B cell (primary cell): ENCODE data around the gene KCNIP1. TPM values are rescaled to one million over a fixed set of nuclear protein-coding genes. Genes with fewer than 3 reads are reported as not detected.

Experiments
- ATAC-seq: fragments of 200-7000 bp; cut with Tn5 transposase; one replicate; pipeline ENCODE4 v1.10.0; 2021; ENCODE audit warnings: low read depth, mild to moderate bottlenecking, moderate number of reproducible peaks, moderate library complexity
- CTCF ChIA-PET: fragments of 350-600 bp; sonication (Branson Sonifier 250); formaldehyde crosslinking; loops from one replicate; lab custom pipeline; 2021; ENCODE audit warnings: antibody characterized with exemption, inconsistent platforms; lab: Charles Lee
- POLR2A ChIA-PET: fragments of 350-600 bp; sonication (Branson Sonifier 250); formaldehyde crosslinking; loops from one replicate; lab custom pipeline; 2021; ENCODE audit warnings: antibody characterized with exemption; lab: Charles Lee
- DNase-seq: peaks from one replicate; pipeline ENCODE4 v3.0.0; 2013
- H2AFZ ChIP-seq: 2 replicates; pipeline ENCODE4 v1.6.1; 2012; ENCODE audit warnings: mild to moderate bottlenecking, low read depth, low read length; ENCODE audit not compliant: insufficient read depth, poor library complexity, severe bottlenecking
- H3K27ac ChIP-seq, 2 donors: 1 replicate in 1 of 2; 2 replicates in 1 of 2; pipeline ENCODE4 v1.5.1; 2012 to 2013; ENCODE audit warnings: low read length in 2 of 2, mild to moderate bottlenecking in 2 of 2, moderate library complexity in 1 of 2
- H3K27me3 ChIP-seq, 4 experiments: fragments of 200-600 bp in 1 of 4; sonication (generic) in 1 of 4; replicated peaks in 1 of 4; 1 replicate in 2 of 4; 2 replicates in 2 of 4; pipeline versions ENCODE4 v1.6.1 to v1.7.0; 2013 to 2016; ENCODE audit warnings: low read length in 3 of 4, mild to moderate bottlenecking in 2 of 4, mixed read lengths in 1 of 4, moderate library complexity in 1 of 4; ENCODE audit not compliant: insufficient read depth in 4 of 4, control insufficient read depth in 3 of 4; ENCODE audit errors: control extremely low read depth in 1 of 4
- H3K36me3 ChIP-seq, 2 experiments: replicated peaks in 1 of 2; 1 replicate in 1 of 2; 2 replicates in 1 of 2; pipeline versions ENCODE4 v1.6.1 to v1.7.1; 2013; ENCODE audit warnings: low read length in 1 of 2; ENCODE audit not compliant: insufficient read depth in 2 of 2, control insufficient read depth in 1 of 2; ENCODE audit errors: control extremely low read depth in 1 of 2, extremely low read depth in 1 of 2
- H3K4me1 ChIP-seq, 2 donors: fragments of 200-600 bp in 1 of 2; sonication (generic) in 1 of 2; 1 replicate in 1 of 2; 2 replicates in 1 of 2; pipeline versions ENCODE4 v1.5.1 to v1.6.1; 2013 to 2017; ENCODE audit warnings: low read length in 2 of 2; ENCODE audit not compliant: control insufficient read depth in 2 of 2, insufficient read depth in 2 of 2
- H3K4me2 ChIP-seq: replicated peaks from 2 replicates; pipeline ENCODE3; 2012; ENCODE audit warnings: mild to moderate bottlenecking, low read depth, low read length; ENCODE audit not compliant: poor library complexity, severe bottlenecking
- H3K4me3 ChIP-seq, 5 experiments: fragments of 200-600 bp in 1 of 5; sonication (generic) in 1 of 5; 1 replicate in 3 of 5; 2 replicates in 2 of 5; pipeline versions ENCODE4 v1.5.1 to v1.7.0; 2011 to 2016; ENCODE audit warnings: low read length in 4 of 5, mild to moderate bottlenecking in 4 of 5, low read depth in 2 of 5, control low read depth in 1 of 5, moderate library complexity in 1 of 5; ENCODE audit not compliant: insufficient read depth in 1 of 5; ENCODE audit errors: control extremely low read depth in 1 of 5, extremely low read depth in 1 of 5
- H3K79me2 ChIP-seq: fragments of 200-600 bp; sonication (generic); one replicate; pipeline ENCODE4 v1.6.0; 2016; ENCODE audit warnings: low read length; ENCODE audit not compliant: control insufficient read depth, insufficient read depth
- H3K9ac ChIP-seq: fragments of 200-600 bp; sonication (generic); 2 replicates; pipeline ENCODE4 v1.6.1; 2017; ENCODE audit warnings: mild to moderate bottlenecking, low read length, moderate library complexity
- H3K9me3 ChIP-seq, 3 donors: one replicate each; pipeline versions ENCODE4 v1.6.1 to v1.7.1; 2013; ENCODE audit warnings: low read length in 2 of 3; ENCODE audit not compliant: control insufficient read depth in 2 of 3, insufficient read depth in 1 of 3; ENCODE audit errors: control extremely low read depth in 1 of 3
- H4K20me1 ChIP-seq: 2 replicates; pipeline ENCODE4 v1.6.0; 2012; ENCODE audit warnings: mild to moderate bottlenecking, low read length; ENCODE audit not compliant: insufficient read depth, control insufficient read depth, poor library complexity, severe bottlenecking
- H3K27ac Mint-ChIP-seq: one replicate; pipeline ENCODE4 v1.8.0; 2021; ENCODE audit warnings: mixed read lengths
- H3K27me3 Mint-ChIP-seq: one replicate; pipeline ENCODE4 v1.8.0; 2021; ENCODE audit warnings: mixed read lengths
- H3K4me1 Mint-ChIP-seq: one replicate; pipeline ENCODE4 v1.8.0; 2021; ENCODE audit warnings: mixed read lengths
- H3K4me3 Mint-ChIP-seq: one replicate; pipeline ENCODE4 v1.8.0; 2021; ENCODE audit warnings: mixed read lengths
- H3K9me3 Mint-ChIP-seq: one replicate; pipeline ENCODE4 v1.8.0; 2022; ENCODE audit warnings: mixed read lengths; ENCODE audit not compliant: insufficient read depth
- CTCF ChIP-seq: fragments of 200-600 bp; IDR thresholded peaks from one replicate; pipeline ENCODE4 v1.8.0; 2022; ENCODE audit warnings: antibody characterized with exemption, mild to moderate bottlenecking
- EZH2 ChIP-seq: IDR thresholded peaks from 2 replicates; pipeline ENCODE4 v1.6.1; 2012; ENCODE audit warnings: borderline replicate concordance, low read depth, mild to moderate bottlenecking, moderate library complexity, low read length; ENCODE audit not compliant: insufficient read depth, poor library complexity, severe bottlenecking
- WGBS: methylation state at CpG from one replicate; pipeline ENCODE4 v1.1.5; 2013; ENCODE audit warnings: missing lambda C conversion rate; ENCODE audit not compliant: insufficient coverage; 5-methylcytosine and 5-hydroxymethylcytosine counted together
- intact Hi-C: fragments of 100-400 bp; cut with micrococcal nuclease; formaldehyde crosslinking; loops from one replicate; pipeline ENCODE4 v1.10.0; 2022
- polyA minus RNA-seq: library from RNA; depleted of rRNA, polyadenylated mRNA; stranded (reverse); fragments of >200 nt; gene quantifications from 2 replicates; pipeline ENCODE4 v1.2.3, GENCODE V29; 2012
- polyA plus RNA-seq: library from polyadenylated mRNA; depleted of rRNA; stranded (reverse); fragments of >200 nt; gene quantifications from 2 replicates; pipeline ENCODE4 v1.2.3, GENCODE V29; 2012
- total RNA-seq, 2 donors: library from RNA; stranded (reverse); fragments of 120-200 nt in 1 of 2; gene quantifications; 1 replicate in 1 of 2; 2 replicates in 1 of 2; pipeline versions ENCODE4 v1.2.3 to v1.2.4, GENCODE V29; 2013 to 2022

The KCNIP1 gene
- not detected in 2 replicates for total RNA-seq
- total RNA-seq (2013) = 0.12 TPM
- polyA plus RNA-seq = not detected in 2 replicates
- polyA minus RNA-seq = not detected in 2 replicates

DNA sequence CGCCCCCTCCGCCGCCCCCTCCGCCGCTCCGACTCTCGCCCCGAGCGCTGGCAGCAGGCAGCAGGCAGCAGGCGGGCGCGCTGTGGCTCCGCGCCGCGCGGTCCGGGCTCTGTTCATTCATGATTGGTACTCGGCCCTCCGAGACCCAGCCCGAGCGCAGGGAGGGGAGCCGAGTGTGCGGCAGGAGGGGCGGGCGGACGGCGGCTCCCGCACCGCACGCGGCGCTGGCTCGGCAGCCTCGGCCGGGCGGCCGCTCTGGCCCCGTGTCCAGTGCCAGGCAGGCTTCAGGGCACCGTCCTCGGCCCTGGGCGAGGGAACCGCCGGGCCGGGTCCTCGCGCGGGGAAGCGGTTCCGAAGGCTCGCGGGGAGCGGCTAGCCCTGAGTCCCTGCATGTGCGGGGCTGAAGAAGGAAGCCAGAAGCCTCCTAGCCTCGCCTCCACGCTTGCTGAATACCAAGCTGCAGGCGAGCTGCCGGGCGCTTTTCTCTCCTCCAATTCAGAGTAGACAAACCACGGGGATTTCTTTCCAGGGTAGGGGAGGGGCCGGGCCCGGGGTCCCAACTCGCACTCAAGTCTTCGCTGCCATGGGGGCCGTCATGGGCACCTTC is at the start of gene KCNIP1:
KCNIP1 (plus strand) TSS at position 31 of the 607 bp plus-strand sequence.
- no peak for TF ChIP-seq EZH2
- TF ChIP-seq CTCF = no peak
- H3K36me3 ChIP-seq = no peaks in the 10 kb centered on the region
- H3K4me3 Mint-ChIP-seq = no peak within 1 kb of the TSS
- no peak within 1 kb of the TSS for H3K9ac ChIP-seq
- H3K27ac Mint-ChIP-seq = no peak within 1 kb of the TSS
- no peak within 1 kb of the TSS for H3K4me2 ChIP-seq
- H3K9me3 Mint-ChIP-seq = no peaks in the 10 kb centered on the region
- ChIA-PET CTCF (no interaction called here), POLR2A (no interaction called here)
- H3K27ac ChIP-seq = no peak within 1 kb of the TSS
- WGBS = 9% methylated on average over 64 of the region's 65 CpGs
- no peaks in the 10 kb centered on the region for H3K4me1 ChIP-seq
- no peaks in the 10 kb centered on the region for H3K79me2 ChIP-seq
- no peak for DNase-seq
- intact Hi-C loops = no loop called here
- H3K4me3 ChIP-seq = no peak within 1 kb of the TSS
- H3K4me1 Mint-ChIP-seq = no peaks in the 10 kb centered on the region
- ATAC-seq = no peak
- H4K20me1 ChIP-seq = no peaks in the 10 kb centered on the region
- peaks cover 0 to 4% (median 3%) of the 10 kb centered on the region in 3 donors for H3K9me3 ChIP-seq
- H3K27me3 Mint-ChIP-seq = peaks cover 37% of the 10 kb centered on the region
- H2AFZ ChIP-seq = no peak within 1 kb of the TSS
- H3K27me3 ChIP-seq = peaks cover 0 to 32% (median 5%) of the 10 kb centered on the region in 4 experiments

GRCh38 chr5:170463426-170463825 is 40.4 kb upstream of the KCNIP1 start:
- Mint-ChIP-seq H3K27ac (no peak overlapping the region), H3K9me3 (peaks cover 6% of the 10 kb centered on the region), H3K4me3 (no peak overlapping the region), H3K4me1 (no peaks in the 10 kb centered on the region), H3K27me3 (peaks cover 26% of the 10 kb centered on the region)
- Histone ChIP-seq H3K9me3 (no peaks in the 10 kb centered on the region), H3K4me3 (no peak overlapping the region), H3K4me1 (no peaks in the 10 kb centered on the region), H3K79me2 (no peaks in the 10 kb centered on the region), H3K27me3 (no peaks in the 10 kb centered on the region), H3K9ac (no peak overlapping the region), H2AFZ (no peak overlapping the region), H3K4me2 (no peak overlapping the region), H4K20me1 (no peaks in the 10 kb centered on the region), H3K27ac (no peak overlapping the region), H3K36me3 (no peaks in the 10 kb centered on the region)
- DNase-seq = no peak
- no peak for TF ChIP-seq EZH2
- TF ChIP-seq CTCF = no peak
- ChIA-PET CTCF (no interaction called here), POLR2A (no interaction called here)
- WGBS = no CpG with 5 or more reads among the region's 1 CpG
- intact Hi-C loops = no loop called here
- ATAC-seq = no peak
